ENCODE results near the gene G6PD.

Gene G6PD

GRCh38 chrX:154486052-154486395, 60.6 kb downstream of the G6PD start:
- DNase-seq, result peak; percentile 29

GRCh38 chrX:154485150-154486051, 61.2 kb downstream of the G6PD start:
- no peak for DNase-seq

DNA sequence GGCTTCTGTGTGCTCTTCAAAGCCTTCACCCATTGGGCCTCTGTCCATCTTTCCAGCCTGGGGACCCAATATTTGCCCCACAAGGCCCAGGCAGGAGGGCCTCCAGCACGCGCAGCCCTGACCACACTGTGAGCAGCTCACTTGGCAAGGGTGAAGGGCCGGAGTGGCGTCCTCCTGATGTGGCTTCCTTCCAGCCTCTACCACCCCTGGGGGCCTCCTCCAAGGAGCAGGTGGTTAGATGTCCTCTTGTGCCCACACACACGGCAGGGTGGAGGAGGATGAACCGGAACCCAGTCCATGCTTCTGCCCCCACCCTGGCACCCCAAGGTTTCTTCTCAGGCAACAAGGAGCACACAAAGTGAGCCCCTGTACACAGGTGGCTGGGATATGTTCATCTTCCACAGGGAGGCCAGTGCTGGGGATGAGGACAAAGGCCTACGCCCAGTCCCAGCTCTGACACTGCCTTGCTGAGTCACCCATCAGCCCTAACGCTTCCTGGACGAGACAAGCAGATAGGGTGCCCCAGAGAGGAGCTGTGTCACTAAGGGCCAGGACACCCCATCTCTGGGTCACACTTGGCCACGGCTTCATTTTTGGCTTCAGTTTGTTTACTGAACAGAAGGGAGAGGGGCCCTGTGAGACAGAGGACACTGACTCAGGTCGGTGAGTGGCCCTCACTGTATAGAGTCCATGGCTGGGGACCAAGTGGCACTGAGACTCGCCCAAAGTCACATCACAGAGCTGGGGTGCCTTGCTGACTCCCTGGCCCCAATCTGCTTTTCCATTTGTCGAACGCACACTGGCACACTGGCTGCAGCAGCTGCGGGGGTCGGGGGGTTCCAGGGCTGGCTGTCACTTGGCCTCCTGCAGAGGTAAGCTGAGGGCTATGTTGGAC, 62.1 kb downstream of the G6PD start:
- DNase-seq, result no peak

DNA sequence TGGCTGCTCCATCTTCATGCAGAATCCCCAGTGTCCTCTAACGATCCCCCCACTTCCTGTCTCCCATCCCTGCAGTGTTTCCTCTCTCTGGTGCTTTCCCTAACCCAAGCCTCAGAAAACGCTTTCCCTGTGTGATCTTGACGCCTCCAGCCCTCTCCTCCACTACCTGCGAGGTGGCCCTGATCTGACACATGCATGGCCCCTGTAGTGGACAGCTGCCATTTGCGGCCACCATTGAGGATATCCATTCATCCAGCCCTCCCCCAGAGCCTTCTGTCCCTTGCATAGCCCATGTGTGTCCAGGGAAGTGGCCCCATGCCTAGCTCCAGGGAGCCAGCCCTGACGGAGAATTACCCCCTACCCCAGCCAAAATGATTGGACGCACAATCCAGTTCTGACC, 63.3 kb downstream of the G6PD start:
- no peak for DNase-seq

DNA sequence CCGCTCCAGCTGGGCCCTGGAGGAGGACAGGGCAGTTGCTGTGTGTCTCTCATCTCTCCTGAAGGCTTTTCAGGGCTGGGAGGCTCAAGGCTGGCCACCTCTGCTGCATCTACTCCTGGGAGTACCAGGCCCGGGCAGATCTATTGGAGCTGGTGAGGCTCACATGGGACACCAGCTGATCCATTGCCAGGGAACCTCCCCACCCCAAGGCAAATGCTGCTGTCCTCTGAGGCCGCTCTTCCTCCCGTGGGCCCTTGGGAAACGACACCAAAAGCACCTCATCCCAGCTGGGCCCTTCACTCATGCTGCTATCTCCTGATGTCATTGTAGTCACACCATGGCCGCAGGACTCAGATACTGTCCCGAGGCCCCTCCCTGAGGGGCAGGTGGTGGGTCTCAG, 63.9 kb downstream of the G6PD start:
- DNase-seq, result no peak

DNA sequence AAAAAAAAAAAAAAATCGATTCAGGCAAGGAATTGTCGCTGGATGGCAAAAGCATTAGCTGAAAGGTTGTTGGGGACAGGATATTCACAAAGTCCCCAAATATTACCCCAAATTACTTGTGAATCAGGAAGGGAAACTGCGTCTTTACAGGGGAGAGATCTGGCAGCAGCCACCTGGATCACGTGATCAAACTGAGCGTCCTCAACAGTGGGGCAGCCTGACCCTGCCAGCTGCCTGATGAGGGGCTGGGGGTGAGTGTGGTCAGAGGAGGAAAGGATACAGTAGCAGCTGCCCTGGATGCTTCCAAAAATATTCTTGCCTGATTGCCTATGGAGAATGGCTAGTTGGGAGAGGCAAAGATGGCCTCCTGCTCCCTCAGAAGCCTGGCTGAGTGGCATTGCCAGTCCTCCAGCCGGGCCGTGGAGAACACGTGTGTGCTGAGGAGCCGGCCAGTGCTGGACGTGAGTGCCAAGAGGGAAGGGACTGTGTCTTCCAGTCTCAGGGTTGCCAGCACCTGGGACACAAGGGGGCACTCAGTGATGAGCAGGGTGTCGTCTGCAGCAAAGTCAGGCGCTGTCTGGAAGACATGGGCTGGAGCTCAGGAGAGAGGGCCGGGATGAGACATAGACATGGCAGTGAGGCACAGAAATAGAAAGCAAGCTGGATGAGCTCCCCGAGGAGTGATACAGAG, 64.6 kb downstream of the G6PD start:
- no peak for DNase-seq

Measured in CD4-positive, alpha-beta T cell treated with Interleukin-17A for 1 hour (primary cell).